Posterior vena cava (tissue), 2 donors: ENCODE data around the gene AP2B1. TPM values are rescaled to one million over a fixed set of nuclear protein-coding genes. Genes with fewer than 3 reads are reported as not detected.

ENCODE experiments used
- DNase-seq: peaks from one replicate; pipeline ENCODE4 v3.0.0-alpha.2; 2020; ENCODE audit warnings: low spot score
- intact Hi-C, 2 donors: fragments of 100-400 bp; cut with DNase I; formaldehyde crosslinking; loops; one replicate each; pipeline versions ENCODE4 v1.14.1 to v1.14.2; 2022 to 2023
- total RNA-seq, 2 donors: library from RNA; stranded (reverse); fragmentation: NEBNext Ultra II Directional; extraction: Animal tissue kit (Norgen Biotek cat#: 25700); gene quantifications; one replicate each; pipeline ENCODE4 v1.2.1, GENCODE V29; 2021
- donor health status: DM: yes; HTN: yes; CAD: no.
- donor health status: DM: yes; HTN: yes; CAD: no.

AP2B1 gene
- total RNA-seq, 2 donors from 2014 or later, result 101 to 105 TPM

DNA sequence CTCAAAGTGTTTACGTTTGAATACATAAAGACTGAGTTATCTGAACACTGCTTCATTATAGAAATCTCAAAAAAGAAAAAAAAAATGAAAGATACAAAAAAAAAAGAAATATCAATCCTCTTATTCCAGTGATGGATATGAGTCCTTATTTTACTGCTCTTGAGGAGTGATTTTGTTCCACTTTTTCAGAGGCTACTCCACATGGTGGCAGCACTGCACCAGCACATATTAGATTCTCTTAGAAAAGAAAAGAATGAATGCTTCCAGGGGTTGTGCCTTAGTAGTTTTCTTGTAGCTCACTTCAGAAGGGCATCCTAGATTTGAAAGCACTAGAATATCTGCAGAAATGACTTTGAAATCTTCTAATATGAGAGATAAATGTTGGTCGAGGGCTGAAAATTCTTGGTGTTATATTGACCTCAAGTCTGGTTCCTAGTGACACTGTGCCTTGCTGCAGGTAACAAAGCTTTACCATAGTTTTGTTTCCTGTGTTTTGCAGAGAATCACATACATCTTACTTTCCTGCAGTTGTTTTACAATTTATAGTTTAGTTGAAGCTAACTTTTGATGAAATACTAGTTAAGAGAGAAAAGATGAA is 25.9 kb downstream of the AP2B1 start:
- intact Hi-C loops, result loop anchor here (5.0 to 10.0 kb wide), 2 partner anchors 132 to 134 kb away; no protein-coding TSS in a partner anchor
- DNase-seq, result no peak

DNA sequence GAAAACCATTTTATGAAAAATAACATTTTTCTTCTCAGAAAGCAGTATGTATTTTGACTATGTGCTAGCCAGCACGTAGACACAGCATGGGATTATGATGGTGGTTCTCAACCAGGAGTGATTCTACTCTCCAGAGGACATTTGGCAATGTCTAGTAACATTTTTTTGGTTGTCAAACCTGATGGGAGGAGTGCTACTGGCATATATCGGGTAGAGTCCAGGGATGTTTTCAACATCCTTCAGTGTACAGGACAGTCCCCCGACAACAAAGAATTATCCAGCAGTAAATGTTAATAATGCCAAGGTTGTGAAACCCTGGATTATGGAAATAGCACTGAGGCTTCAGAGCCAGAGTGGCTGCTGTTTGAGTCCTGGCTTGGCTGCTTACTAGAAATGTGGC is 27.7 kb downstream of the AP2B1 start:
- intact Hi-C loops, result loop anchor here (5.0 to 10.0 kb wide), 2 partner anchors 130 to 132 kb away; no protein-coding TSS in a partner anchor
- no peak for DNase-seq

DNA sequence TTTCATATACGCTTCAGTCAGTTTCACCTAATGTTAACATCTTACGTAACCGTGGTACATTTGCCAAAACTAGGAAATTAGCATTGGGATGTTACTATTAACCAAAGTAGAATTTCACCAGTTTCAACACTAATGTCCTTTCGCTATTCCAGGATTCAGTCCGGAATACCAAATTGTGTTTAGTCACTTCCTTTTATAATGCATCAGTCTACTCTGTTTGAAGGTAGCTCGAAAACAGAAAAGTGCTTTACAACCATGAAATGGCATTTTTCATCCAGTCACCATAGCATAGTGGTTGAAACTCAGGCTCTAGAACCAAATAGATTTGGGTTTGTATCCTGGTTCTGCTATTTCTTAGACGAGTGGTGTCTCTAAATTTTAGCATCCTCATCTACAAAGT is 29.4 kb downstream of the AP2B1 start:
- DNase-seq, result no peak
- intact Hi-C loops, result loop anchor here in 1 of 2 donors (10.0 kb wide), 1 partner anchor 128 kb away; no protein-coding TSS in a partner anchor

DNA sequence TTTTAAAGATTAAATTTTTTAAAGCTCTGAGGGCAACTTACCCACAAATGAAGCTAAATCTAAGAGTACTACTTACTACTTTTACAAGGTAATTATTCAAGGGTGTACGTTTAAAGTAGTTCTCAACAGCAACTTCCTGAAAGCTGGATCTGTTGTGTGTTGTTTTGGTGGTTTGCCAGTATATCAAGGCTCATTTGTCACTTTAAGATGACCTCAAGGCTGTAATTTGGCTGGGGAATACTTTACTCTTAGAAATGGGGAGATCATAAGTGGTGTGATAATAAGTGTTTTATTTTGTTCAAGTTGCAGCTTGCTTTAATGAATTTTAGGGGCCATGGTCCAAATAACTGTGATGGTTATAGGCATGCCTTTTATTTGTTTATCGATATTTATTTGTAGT is 30.4 kb downstream of the AP2B1 start:
- no peak for DNase-seq
- intact Hi-C loops, result loop anchor here in 1 of 2 donors (10.0 kb wide), 1 partner anchor 127 kb away; no protein-coding TSS in a partner anchor

DNA sequence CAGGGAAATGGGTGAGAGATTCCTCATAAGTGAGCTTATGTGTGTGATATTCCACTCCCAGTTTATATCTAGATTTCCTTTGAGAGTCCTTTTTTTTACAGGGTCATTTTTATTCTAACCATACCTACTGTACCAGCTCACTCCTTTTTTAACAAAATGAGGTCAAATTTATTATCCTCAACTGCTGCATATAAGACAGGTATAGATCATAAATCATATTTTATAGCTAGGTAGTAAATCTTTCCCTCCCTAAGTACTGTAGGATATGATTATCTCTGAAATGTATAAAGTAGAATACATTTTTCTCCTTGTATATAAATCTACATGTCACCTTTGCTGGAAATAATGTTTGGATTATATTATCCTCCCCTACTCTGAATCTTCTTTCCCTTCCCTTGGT is 31.5 kb downstream of the AP2B1 start:
- intact Hi-C loops, result loop anchor here in 1 of 2 donors (10.0 kb wide), 1 partner anchor 126 kb away; no protein-coding TSS in a partner anchor
- DNase-seq, result no peak

DNA sequence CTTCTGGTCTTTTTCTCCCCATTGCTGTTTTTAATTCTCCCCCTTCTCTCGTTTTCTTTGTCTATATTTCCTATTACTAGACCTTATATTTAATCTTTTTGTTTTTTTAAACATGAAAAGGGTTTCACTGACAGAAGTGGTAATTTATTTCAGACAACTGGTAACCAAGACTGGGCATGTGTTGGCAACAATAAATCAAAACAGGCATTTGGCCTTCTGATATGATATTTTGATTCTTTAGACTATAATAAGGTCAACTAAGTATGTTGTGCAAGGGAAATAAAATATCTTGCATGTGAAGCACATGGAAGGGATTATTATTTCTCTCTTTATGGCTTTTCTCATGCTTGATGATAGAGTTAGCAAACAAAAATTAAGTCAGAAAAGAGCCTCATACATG is 34.6 kb downstream of the AP2B1 start:
- intact Hi-C loops, result no loop called here
- no peak for DNase-seq

DNA sequence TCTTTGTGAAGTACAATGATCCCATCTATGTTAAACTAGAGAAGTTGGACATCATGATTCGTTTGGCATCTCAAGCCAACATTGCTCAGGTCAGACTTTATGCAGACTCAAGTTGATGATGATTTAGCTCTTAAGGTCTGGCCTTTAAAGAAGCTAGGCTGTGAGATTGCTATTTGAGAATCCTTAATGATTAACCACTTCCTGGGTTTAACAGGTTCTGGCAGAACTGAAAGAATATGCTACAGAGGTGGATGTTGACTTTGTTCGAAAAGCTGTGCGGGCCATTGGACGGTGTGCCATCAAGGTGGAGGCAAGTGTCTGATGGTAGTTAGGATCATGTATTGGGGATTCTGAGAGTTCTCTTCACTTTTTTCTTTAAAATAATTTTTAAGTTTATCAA is 40.3 kb downstream of the AP2B1 start:
- intact Hi-C loops, result no loop called here
- no peak for DNase-seq

DNA sequence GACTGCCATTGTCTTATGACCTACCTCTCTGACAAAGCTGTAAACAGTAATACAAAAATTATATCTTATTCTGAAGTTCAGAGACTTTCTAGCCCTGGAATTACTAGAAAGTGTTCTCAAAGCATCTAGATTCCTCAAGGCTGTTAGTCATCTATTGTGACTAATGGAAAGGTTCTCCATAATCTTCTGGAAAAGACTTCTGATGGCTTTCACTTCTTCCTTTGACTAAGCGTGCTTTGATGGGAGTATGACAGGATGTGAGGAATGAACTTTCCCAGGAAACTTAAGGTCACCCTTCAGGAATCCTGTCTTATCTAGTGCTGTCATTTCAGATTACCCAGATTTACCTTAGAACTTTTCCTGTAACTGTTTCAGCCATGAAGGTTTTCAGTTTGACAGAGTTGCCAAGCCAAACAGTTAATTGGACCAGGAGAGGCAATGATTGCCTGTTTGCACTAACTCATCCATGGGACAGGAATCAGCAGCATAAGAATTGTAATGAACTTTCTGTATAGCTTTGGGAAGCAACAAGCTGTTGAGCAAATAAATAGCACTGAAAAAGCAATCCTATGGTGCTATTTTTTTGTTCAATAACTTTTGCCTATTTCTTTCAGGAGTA is 43.5 kb downstream of the AP2B1 start:
- intact Hi-C loops, result no loop called here
- DNase-seq, result no peak

DNA sequence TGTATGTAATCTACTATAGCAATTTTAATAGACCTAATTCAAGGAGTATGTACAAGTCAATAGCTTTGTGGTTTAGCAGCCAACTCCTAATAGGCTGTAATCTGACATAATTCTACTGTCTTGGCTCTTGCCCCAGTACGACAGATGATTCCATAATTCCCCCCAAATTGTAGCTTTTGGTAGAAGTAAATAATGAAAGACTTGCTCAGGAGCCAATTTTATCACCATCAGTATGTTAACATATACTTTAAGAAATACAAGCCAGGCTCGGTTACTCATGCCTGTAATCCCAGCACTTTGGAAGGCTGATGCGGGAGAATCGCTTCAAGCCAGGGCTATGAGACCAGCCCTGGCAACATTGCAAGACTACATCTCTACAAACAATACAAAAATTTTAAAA is 53.9 kb downstream of the AP2B1 start:
- DNase-seq, result no peak
- intact Hi-C loops, result no loop called here

DNA sequence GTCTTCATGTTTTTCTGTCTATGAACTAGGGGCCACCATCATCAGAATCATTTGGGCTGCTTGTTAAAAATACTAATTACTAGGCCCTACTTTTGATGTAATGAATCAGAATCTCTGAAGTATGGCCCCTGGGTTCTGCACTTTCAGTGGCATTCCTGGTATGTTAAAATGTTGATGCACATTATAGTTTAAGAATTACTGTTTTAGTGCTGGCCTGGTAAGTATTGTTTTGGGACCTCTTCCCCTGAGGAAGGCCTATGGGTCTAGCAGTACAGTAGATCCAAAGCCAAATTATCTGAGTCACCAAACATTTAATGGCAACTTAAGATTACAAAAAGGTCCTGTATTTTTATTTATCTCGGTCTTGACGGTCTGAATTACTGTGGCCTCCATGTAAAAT is 58.8 kb downstream of the AP2B1 start:
- intact Hi-C loops, result no loop called here
- no peak for DNase-seq

DNA sequence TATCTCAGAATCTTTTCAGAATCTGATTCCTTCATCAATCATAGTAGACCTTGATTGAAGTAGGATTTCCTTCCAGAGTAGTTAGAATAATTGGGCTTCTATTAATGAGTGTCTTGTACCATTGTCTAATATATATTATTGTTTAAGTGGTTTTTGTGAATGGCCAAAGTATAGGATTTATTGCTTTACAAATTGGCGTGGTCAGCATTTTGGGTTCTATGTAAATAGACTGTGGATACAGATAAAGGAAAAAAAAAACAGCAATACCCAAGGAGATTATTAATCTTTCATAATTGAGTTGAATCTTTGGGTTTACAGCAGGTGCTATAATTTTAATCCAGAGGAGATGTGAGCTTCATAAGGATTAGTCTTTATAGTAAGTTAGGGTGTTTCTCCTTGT is 64.3 kb downstream of the AP2B1 start:
- intact Hi-C loops, result no loop called here
- no peak for DNase-seq

DNA sequence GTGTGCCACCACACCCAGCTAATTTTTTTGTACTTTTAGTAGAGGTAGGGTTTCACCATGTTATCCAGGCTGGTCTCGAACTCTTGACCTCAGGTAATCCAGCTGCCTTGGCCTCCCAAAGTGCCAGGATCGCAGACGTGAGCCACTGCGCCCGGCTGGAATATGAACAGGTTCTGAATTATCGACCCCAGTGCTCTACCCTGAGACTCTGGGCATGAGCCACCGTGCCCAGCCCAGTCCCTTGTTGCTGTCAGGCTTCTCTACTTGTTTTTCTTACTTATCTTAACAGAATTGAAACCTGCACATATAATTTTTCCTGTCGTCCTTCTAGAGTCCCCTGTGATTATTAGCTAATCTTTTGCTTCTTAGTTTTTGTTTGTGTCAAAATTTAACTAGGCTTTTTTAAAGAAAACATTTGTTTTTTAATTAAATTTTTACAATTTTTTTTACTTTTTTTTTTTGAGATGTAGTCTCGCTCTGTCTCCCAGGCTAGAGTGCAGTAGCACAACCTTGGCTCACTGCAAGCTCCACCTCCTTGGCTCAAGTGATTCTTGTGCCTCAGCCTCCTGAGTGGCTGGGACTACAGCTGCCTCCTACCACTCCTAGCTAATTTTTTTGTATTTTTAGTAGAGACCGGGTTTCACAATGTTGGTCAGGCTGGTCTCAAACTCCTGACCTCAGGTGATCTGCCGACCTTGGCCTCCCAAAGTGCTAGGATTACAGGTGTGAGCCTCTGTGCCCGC is 66.7 kb downstream of the AP2B1 start:
- no peak for DNase-seq
- intact Hi-C loops, result no loop called here

DNA sequence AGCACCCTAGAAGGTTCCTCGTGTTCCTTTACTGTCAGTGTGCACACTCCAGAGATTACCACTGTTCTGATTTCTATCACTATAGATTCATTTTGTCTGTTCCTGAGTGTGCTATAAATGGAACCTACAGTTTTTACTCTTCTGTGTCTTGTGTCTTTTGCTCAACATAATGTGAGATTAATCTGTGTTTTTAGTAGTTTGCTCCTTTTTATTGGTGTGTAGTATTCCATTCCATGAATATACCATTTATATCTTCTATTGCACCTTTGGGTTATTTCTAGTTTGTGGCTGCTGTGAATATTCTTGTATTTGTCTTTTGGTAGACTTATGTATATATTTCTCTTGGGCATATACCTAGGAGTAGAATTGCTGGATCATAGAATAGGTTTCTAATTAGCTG is 68.2 kb downstream of the AP2B1 start:
- intact Hi-C loops, result no loop called here
- DNase-seq, result no peak

DNA sequence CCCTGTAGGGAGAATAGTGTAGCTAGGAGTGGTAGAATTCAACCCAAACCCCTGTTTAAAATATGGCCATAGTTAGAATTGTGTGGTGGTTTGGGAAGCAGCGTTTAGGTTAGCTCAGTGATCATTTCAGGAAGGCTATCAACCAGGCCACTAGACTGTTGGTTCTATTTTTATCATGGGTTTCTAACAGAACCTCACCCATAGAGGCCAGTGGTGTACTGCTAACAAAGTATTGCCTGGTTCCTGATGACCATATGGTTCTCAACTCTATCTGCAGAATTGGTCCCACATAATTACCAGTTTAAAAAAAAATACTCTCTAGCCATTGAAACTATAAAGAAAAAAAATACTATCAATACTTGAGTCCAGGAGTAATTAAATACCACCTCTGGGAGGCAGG is 73.8 kb downstream of the AP2B1 start:
- intact Hi-C loops, result no loop called here
- DNase-seq, result no peak

DNA sequence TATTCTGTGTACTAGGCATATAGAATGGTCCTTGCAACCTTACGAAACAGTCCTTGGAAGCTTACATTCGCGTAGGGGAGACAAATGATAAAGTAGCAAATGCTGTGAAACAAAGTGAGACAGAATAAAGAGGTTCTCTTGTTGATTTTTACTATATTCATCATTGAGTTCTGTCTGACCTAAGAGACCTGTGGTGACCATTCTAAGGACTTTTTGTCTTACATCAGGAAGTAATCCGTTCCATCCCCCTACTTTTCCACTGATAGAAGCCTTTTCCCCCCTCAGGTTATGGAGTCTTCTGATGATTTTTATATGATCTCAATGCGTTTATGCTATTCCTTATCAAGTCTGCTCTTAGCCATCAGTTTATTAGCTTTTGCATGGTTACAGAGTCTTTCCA is 77.6 kb downstream of the AP2B1 start:
- no peak for DNase-seq
- intact Hi-C loops, result no loop called here

DNA sequence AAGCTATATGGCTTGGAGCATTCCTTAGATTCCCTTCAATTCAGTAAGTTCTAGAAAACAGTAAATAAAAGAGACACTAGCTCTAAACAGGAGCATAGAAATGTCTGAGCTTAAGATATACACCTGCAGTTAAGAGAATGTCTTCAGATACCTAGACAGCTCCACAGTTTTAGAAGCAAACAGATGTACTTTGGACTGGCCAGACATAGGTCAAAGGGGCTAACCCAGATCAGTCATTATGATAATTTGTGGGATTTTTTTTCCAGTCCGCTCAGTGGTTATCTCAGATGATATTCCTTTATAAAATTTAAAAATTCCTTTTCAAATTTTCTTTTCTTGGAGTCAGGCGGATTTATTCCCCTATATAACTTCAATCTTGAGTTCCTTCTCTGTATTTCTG is 78.5 kb downstream of the AP2B1 start:
- DNase-seq, result no peak
- intact Hi-C loops, result no loop called here

DNA sequence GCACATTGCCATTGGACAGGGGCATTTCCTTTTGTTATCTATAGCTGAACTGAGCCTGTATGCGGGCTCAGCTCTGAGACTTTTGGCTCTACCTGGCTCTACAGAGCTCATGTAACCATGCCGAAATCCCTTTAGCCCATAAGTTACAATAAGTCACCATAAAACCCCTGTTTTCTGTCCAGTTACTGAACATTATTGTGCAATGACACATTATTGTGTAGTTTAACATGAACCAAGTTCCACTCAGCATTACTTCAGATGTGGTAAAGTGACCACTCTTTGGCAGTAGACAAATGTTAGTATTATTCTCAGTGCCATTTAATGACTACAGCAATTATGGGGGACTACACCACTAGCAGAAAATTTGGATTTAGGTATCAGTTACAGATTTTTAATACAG is 78.9 kb downstream of the AP2B1 start:
- intact Hi-C loops, result no loop called here
- no peak for DNase-seq

DNA sequence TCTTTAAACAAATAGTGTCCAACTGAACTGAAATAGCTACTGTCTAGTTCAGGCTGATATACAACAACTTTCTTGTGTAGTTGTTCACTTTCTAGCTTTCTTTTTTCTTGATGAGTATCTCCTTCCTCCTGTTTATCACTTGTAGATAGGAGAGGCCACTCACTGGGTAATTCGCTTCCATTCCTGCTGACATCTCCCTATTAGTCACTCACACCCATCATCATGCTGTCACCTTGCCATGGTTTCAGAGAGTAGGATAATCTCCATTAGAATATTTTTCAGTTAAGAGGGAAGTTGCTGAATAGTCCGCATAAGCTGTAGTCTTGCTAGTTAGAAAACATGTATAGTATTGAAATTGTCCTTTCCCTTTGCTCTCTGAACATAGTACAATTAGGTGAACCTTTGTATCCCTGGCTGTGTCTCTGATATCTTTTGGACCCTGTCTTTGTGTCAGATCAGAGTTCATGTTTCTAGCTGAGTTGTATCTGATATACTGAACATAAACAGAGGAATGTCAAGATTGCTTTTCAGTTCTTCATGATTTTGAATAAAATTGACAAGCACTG is 79.9 kb downstream of the AP2B1 start:
- intact Hi-C loops, result no loop called here
- no peak for DNase-seq

DNA sequence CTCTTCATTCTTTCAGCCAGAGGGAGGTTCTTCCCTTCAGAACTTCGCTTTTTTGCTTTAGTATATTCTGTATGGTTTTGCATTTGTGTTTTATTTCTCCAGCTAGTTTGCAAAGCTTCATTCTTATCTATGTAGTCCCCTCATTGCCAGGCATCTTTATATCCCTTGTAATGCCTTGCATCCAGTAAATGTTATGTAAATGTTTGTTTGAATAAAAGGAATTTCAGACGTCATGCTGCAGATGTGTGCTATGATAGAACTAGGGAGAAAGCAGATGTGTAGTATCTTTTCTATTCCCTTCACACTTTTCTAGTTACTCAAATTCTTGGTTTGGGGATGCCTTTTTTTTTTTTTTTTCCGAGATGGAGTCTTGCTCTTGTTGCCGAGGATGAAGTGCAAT is 81.7 kb downstream of the AP2B1 start:
- intact Hi-C loops, result no loop called here
- DNase-seq, result no peak

DNA sequence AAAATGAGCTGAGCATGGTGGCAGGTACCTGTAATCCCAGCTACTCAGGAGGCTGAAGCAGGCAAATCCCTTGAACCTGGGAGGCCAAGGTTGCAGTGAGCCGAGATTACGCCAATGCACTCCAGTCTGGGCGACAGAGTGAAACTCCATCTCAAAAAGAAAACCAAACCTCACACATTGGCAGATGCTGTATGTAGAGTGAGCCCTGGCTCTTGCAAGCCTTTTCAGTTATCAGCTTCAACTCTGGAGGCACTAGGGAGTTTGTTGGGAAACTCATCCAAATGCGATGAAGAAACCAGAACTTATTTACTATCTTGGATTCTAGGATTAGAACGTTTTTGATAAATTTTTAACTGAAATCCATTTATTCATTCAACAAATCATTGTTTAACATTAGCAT is 87.4 kb downstream of the AP2B1 start:
- no peak for DNase-seq
- intact Hi-C loops, result no loop called here
